ENCODE measurements around the gene NFE2L3.
"Not testable (repeated sequence)": the region's sequence is repeated elsewhere in the genome, so short reads cannot be mapped to it uniquely, and the experiment has no call there.

NFE2L3 gene

DNA sequence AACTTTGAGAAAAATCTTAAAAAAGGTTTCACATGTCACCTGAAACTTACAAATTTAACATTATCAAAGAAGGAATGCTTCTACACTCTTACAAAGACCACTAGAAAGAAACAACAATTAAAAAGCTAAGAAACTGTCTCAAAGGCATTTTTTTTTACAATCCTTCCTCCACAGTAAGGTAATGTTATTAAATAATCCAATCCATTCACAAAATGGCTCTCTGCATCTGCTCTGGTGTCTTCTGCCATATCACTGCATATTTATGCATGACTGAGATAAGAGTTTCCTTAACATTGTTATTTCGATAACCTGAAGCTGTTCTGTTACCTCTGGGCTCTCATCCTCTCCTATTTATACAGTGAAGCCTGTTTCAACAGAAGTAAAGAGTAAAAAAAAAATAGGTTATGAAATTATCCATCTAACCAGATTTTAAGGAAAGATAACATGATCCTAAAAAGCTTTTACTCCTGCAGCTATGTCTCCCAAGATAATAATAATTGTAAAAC lies 40.0 kb downstream of the NFE2L3 start:
- Histone ChIP-seq H3K36me3 (ENCODE audit: insufficient read depth, low read length) (peaks cover 88% of the 10 kb centered on the region), H3K9me2 (replicated peaks; ENCODE audit: low read depth, low read length) (no peaks in the 10 kb centered on the region), H3K4me1 (ENCODE audit: insufficient read depth, low read length, poor library complexity, severe bottlenecking) (peaks cover 52% of the 10 kb centered on the region), H3K9me3 (ENCODE audit: insufficient read depth, low read depth, low read length) (no peaks in the 10 kb centered on the region), H3K27me3 (ENCODE audit: insufficient read depth, low read length, poor library complexity, severe bottlenecking) (peaks cover 7% of the 10 kb centered on the region), H3K4me2 (ENCODE audit: low read depth, low read length, poor library complexity, severe bottlenecking) (peak overlapping the region; percentile 96), H3K9ac (ENCODE audit: low read depth, low read length, poor library complexity, severe bottlenecking) (peak overlapping the region; percentile 99), H2AFZ (ENCODE audit: low read length) (no peak overlapping the region), H3K79me2 (ENCODE audit: insufficient read depth, low read length) (peaks cover 84% of the 10 kb centered on the region), H4K20me1 (ENCODE audit: insufficient read depth, low read length, poor library complexity, severe bottlenecking) (peaks cover 100% of the 10 kb centered on the region), H3F3A (ENCODE audit: low read depth) (peaks cover 7% of the 10 kb centered on the region), H3K4me3 (ENCODE audit: low read length, poor library complexity, severe bottlenecking) (peak overlapping the region; percentile 93)
- TF ChIP-seq EZH2phosphoT487 (IDR thresholded peaks at IDR 0.05; ENCODE audit: borderline replicate concordance), result no peak
- TF ChIP-seq, protein P1, sequence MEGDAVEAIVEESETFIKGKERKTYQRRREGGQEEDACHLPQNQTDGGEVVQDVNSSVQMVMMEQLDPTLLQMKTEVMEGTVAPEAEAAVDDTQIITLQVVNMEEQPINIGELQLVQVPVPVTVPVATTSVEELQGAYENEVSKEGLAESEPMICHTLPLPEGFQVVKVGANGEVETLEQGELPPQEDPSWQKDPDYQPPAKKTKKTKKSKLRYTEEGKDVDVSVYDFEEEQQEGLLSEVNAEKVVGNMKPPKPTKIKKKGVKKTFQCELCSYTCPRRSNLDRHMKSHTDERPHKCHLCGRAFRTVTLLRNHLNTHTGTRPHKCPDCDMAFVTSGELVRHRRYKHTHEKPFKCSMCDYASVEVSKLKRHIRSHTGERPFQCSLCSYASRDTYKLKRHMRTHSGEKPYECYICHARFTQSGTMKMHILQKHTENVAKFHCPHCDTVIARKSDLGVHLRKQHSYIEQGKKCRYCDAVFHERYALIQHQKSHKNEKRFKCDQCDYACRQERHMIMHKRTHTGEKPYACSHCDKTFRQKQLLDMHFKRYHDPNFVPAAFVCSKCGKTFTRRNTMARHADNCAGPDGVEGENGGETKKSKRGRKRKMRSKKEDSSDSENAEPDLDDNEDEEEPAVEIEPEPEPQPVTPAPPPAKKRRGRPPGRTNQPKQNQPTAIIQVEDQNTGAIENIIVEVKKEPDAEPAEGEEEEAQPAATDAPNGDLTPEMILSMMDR (conservative IDR thresholded peaks at IDR 0.05; ENCODE audit: low read length), result no peak

DNA sequence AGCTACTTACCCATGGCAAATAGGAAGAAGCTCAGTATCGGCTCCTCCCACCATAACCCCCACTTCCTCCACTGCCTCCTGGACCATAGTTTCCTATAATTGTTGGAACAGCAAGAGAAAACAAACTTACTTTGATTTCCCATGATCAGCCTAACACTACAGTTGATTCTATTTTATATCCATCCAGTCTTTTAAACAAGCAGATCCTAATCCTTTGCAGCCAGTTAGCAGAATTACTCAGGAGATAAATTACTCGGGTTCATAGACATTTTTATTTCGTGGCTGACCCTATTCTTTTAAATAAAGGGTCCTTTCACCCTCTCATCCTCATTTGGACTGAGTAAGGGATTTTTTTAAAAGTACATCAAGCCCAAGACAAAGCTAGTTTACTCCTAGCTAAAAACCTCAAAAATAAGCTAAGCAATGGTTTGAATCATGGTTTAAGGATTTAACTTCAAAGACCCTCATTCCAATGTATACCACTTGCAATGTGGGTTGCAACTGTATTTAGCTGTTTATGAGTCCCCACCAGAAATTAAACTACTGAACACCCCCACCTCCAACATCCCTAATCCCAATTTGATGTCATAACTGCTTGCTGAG lies 40.6 kb downstream of the NFE2L3 start:
- Histone ChIP-seq H3K4me3 (ENCODE audit: low read length, poor library complexity, severe bottlenecking) (peak overlapping the region; percentile 93), H3K9ac (ENCODE audit: low read depth, low read length, poor library complexity, severe bottlenecking) (peak overlapping the region; percentile 99), H4K20me1 (ENCODE audit: insufficient read depth, low read length, poor library complexity, severe bottlenecking) (peaks cover 100% of the 10 kb centered on the region), H3K4me1 (ENCODE audit: insufficient read depth, low read length, poor library complexity, severe bottlenecking) (peaks cover 58% of the 10 kb centered on the region), H3K9me3 (ENCODE audit: insufficient read depth, low read depth, low read length) (no peaks in the 10 kb centered on the region), H3F3A (ENCODE audit: low read depth) (peaks cover 4% of the 10 kb centered on the region; the same call in 1 of the 2 replicates), H3K79me2 (ENCODE audit: insufficient read depth, low read length) (peaks cover 90% of the 10 kb centered on the region), H3K9me2 (replicated peaks; ENCODE audit: low read depth, low read length) (no peaks in the 10 kb centered on the region), H3K36me3 (ENCODE audit: insufficient read depth, low read length) (peaks cover 93% of the 10 kb centered on the region), H3K27me3 (ENCODE audit: insufficient read depth, low read length, poor library complexity, severe bottlenecking) (peaks cover 7% of the 10 kb centered on the region), H3K4me2 (ENCODE audit: low read depth, low read length, poor library complexity, severe bottlenecking) (peak overlapping the region; percentile 96), H2AFZ (ENCODE audit: low read length) (no peak overlapping the region)
- TF ChIP-seq EZH2phosphoT487 (IDR thresholded peaks at IDR 0.05; ENCODE audit: borderline replicate concordance), result no peak
- TF ChIP-seq, protein P1 (conservative IDR thresholded peaks at IDR 0.05; ENCODE audit: low read length), result no peak

DNA sequence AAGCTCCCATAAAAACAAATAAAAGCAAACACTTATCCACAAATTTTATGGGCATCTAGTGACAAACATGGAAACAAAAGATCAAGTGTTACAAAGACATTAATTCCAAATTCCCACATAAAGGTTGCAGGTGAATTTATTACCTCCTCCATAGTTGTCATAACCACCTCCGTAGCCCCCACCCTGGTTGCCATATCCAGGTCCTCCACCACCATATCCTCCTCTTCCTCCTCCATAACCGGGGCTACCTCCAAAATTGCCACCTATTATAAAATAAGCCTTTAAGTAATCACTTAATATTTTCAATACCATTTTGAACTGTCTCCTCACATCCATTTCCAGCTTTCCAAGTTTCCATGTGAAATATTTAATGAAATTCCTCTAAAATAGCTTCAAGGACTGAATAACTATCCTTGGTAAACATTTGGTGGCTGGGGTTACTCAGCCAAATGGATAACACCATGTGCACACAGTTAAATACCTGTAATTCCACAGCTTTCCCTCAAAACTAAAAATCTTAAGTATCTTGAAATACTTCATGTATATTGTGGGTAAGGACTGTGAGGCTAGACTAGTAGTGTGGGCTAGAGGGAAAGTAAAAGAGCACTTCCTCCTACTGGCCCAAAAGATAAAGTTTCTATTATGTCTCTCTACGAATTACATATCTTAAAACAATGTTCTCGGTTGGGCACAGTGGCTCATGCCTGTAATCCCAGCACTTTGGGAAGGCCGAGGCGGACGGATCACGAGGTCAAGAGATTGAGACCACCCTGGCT lies 41.6 kb downstream of the NFE2L3 start:
- Histone ChIP-seq H2AFZ (ENCODE audit: low read length) (no peak overlapping the region), H3K36me3 (ENCODE audit: insufficient read depth, low read length) (peaks cover 97% of the 10 kb centered on the region), H3K4me3 (ENCODE audit: low read length, poor library complexity, severe bottlenecking) (peak overlapping the region; percentile 93), H3K9me3 (ENCODE audit: insufficient read depth, low read depth, low read length) (no peaks in the 10 kb centered on the region), H3K9ac (ENCODE audit: low read depth, low read length, poor library complexity, severe bottlenecking) (peak overlapping the region; percentile 99), H3F3A (ENCODE audit: low read depth) (peaks cover 4% of the 10 kb centered on the region; the same call in 1 of the 2 replicates), H3K4me2 (ENCODE audit: low read depth, low read length, poor library complexity, severe bottlenecking) (peak overlapping the region; percentile 96), H3K9me2 (replicated peaks; ENCODE audit: low read depth, low read length) (no peaks in the 10 kb centered on the region), H3K27me3 (ENCODE audit: insufficient read depth, low read length, poor library complexity, severe bottlenecking) (peaks cover 10% of the 10 kb centered on the region), H4K20me1 (ENCODE audit: insufficient read depth, low read length, poor library complexity, severe bottlenecking) (peaks cover 100% of the 10 kb centered on the region), H3K4me1 (ENCODE audit: insufficient read depth, low read length, poor library complexity, severe bottlenecking) (peaks cover 59% of the 10 kb centered on the region), H3K79me2 (ENCODE audit: insufficient read depth, low read length) (peaks cover 98% of the 10 kb centered on the region)
- TF ChIP-seq EZH2phosphoT487 (IDR thresholded peaks at IDR 0.05; ENCODE audit: borderline replicate concordance), result no peak
- TF ChIP-seq, protein P1 (conservative IDR thresholded peaks at IDR 0.05; ENCODE audit: low read length), result no peak

DNA sequence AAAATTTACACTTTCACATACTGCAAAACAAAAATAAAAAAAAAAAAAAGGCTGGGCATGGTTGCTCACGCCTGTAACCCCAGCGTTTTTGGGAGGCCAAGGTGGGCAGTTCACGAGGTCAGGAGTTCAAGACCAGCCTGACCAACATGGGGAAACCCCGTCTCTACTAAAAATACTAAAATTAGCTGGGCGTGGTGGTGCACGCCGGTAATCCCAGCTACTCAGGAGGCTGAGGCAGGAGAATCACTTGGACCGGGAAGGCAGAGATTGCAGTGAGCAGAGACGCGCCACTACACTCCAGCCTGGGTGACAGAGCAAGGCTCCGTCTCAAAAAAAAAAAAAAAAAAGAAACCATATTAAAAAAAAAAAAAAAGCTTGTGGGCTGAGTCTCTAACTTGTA lies 42.8 kb downstream of the NFE2L3 start:
- Histone ChIP-seq H3K4me1 (ENCODE audit: insufficient read depth, low read length, poor library complexity, severe bottlenecking) (peaks cover 59% of the 10 kb centered on the region), H4K20me1 (ENCODE audit: insufficient read depth, low read length, poor library complexity, severe bottlenecking) (peaks cover 100% of the 10 kb centered on the region), H3K4me2 (ENCODE audit: low read depth, low read length, poor library complexity, severe bottlenecking) (peak overlapping the region; percentile 96), H3K79me2 (ENCODE audit: insufficient read depth, low read length) (peaks cover 98% of the 10 kb centered on the region), H3K4me3 (ENCODE audit: low read length, poor library complexity, severe bottlenecking) (peak overlapping the region; percentile 93), H3K27me3 (ENCODE audit: insufficient read depth, low read length, poor library complexity, severe bottlenecking) (peaks cover 21% of the 10 kb centered on the region), H3K36me3 (ENCODE audit: insufficient read depth, low read length) (peaks cover 95% of the 10 kb centered on the region), H3K9ac (ENCODE audit: low read depth, low read length, poor library complexity, severe bottlenecking) (peak overlapping the region; percentile 99)
- H3K9me3 ChIP-seq (ENCODE audit: insufficient read depth, low read depth, low read length); H2AFZ ChIP-seq (ENCODE audit: low read length); H3K9me2 ChIP-seq (replicated peaks; ENCODE audit: low read depth, low read length); H3F3A ChIP-seq (ENCODE audit: low read depth): not testable (repeated sequence)
